NK-92 treated with Interleukin-12 subunit alpha and Interleukin-12 subunit beta, amount 100 ng/mL, for 24 hours (cell line): ENCODE data around the gene SCAMP4.

Experiments
- DNase-seq: peaks from one replicate; lab custom pipeline; 2025; lab: John Stamatoyannopoulos, UW

Gene SCAMP4

GRCh38 chr19:1957562-1958248 is 52.5 kb downstream of the SCAMP4 start:
- DNase-seq, result no peak

DNA sequence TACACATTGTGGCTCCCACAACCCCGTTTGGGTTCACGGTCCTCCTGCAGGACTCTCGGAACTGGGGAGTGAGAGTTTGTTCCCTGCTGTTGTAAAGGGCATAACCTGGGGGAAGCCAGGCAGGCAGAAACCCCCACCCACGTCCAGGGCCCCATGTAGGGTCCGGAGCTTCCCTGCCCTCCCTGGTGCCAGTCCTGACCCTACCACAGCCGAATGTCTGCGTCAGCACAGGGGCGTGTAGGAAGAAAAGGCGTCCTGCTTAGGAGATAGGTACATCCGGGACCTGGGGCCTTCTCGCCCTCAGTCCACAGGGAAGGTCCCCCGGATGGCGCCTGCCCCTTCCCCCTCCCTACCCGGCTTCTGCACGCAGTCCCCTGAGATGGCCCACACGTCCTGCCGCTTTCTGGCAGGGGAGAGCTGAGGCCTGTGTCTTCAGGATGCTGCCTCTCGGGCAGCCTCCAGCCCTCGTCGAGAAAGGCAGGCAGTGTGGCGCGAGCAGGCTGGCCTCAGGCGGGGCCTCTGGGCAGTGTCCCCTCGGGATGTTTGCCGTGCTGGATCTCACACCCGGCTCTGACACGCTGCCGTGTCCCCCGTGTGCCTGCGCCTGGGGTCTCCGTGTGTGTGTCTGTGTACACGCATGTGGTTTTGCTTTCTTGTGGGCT is 54.9 kb downstream of the SCAMP4 start:
- no peak for DNase-seq

DNA sequence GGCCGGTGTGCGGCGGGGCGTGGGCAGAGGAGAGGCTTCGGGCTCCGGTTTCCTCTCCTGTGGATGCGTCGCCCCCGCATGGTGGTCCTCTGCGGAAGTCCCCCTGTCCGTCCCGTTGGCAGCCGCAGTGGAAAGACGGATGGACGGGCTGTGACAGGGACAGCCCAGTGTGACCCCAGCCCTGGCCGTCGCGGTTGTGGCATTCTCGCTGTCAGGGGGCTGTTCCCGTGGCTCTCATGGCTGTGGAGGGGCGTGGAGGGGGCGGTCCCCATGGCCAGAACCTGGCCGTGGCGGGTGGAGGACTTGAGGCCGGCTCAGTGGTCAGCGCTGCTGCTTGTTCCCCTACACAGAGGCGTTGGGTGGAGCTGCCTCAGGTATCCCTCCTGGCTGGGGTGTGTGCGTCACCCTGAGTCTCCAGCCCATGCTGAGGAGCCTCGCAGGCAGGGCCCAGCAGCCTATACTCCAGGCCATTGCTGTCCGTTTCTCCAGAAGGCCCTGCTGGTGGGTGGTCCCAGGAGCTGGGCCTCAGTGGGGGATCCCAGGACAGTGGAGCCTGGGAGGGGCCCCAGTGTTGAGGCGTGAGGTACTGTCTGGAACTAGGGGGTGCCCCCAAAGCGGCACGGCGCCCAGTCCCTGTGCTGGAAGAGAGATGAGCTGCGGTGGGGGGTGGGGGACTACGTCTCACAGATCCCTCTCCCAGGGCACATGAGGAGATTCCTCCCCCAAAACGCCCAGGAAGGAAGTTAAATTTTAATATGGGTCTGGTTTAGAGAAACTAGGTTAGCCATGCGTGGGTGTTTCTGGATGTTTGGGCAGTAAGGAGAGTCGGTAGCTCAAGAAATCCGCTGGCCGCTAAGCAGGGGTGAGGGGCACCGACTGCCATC is 56.0 kb downstream of the SCAMP4 start:
- DNase-seq, result no peak

DNA sequence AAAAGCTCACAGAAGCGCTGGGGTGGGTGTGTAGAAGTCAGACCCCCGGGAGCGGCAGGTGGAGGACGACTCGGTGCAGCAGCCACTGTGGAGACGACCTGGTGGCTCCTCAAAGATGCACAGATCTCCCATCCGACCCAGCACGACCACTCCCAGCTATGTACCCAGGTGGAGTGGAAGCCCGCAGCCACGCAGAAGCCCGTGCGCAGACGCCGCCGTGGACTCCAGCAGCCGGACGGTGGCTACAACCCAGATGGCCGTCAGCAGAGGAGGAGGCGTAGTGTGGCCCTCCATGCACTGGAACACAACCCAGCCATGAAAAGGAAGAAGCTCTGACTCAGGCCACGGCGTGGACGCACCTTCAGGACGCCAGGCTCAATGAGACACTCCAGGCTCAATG is 57.5 kb downstream of the SCAMP4 start:
- DNase-seq, result no peak

- no peak for DNase-seq
These were observed 61.9 kb downstream of the SCAMP4 start for GRCh38 chr19:1967087-1967608.

- DNase-seq, result no peak
These were observed 63.3 kb downstream of the SCAMP4 start for GRCh38 chr19:1968279-1969175.

DNA sequence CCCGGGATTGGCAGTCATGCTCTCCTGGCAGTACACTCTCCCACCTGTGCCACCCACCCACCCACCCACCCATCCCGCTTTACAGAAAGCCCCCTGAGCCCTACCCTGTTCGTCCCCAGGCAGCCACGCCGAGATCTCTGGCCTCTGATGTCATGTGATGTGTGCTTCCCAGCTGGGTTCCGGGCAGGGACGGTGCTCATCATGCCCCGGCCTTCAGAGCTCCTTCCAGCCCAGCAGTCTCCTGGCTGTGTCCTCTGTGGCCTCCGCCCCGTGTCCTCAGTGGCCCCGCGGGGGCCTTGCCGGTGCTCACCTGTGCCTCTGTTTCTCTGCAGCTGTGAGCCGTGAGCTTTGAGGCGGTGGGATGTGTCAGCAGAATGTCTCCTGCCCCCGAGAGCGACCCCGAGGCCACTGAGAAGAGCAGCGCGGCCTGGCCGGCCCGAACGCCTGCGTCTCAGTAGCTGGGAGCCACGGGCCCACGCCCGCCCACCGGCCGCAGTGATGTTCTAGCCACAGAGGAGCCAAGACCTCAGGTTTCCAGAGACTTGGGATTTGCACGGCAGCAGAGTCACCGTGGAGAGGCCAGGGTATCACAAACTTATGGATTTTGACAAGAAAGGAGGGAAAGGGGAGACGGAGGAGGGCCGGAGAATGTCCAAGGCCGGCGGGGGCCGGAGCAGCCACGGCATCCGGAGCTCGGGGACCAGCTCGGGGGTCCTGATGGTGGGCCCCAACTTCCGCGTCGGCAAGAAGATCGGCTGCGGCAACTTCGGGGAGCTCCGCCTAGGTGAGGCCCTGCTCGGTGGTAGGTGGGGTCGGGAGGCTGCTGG is 64.2 kb downstream of the SCAMP4 start:
- no peak for DNase-seq

- DNase-seq, result no peak
These were observed 65.0 kb downstream of the SCAMP4 start for GRCh38 chr19:1970003-1970805.

GRCh38 chr19:1970806-1971502 is 65.8 kb downstream of the SCAMP4 start:
- no peak for DNase-seq

DNA sequence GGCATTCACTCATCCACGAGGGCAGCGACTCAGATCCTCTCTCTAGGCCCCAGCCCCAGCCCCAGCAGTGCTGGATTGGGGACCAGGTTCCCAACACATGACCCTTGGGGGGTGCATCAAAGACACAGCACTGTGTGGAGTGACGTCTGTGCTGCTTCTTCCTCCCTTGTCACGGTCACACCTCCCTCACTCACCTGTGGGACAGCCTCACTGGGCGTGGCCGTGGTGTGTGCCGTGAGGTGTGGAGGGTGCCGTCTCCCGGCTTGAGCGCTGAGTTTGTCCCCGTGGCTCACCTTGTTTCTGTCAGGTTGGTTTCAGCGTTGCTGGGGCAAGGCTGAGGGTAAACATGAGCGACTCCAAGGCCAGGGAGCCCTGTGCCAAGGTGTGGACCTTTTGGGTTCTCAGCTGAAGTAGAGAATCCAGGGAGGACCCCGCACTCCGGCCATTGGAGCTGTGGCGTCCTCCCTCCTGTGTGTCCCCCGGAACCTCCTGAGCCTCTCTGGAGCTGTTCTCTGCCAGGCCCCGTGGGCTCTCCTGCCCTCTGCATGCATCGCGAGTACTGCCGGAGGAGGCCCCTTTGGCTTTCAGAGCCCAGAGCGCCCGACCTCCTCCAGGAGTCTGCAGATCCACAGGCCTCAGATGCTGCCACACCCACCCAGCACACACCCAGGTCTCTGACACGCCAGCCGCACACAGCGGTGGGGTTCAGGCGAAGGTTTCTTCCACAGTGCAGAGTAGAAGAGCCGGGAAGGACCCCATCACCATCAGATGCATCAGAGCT is 69.4 kb downstream of the SCAMP4 start:
- no peak for DNase-seq

DNA sequence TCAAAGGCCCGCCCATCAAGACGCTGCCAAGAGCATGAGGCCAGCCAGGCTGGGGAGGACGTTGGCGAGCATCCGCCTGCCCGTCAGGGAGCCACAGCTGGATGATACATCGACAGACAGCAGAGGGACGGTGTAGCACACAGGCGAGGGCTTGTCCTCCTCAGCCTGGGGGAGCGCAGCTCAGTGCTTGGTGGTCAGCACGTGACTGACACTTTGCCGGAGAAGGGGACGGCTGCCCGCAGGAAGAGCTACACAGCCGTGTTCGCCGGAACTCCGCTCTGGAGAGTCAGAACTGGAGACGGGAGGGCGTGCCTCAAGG is 69.9 kb downstream of the SCAMP4 start:
- no peak for DNase-seq
